GM12878 (cell line): Measurements from ENCODE around the gene NXPE2. TPM values are rescaled to one million over a fixed set of nuclear protein-coding genes. Genes with fewer than 3 reads are reported as not detected.

Experiments used
- ATAC-seq: fragments of 200-7000 bp; cut with Tn5 transposase; 3 replicates; pipeline ENCODE4 v1.9.1; 2020; ENCODE audit warnings: mild to moderate bottlenecking, moderate library complexity
- BruUV-seq: library from RNA; stranded (reverse); fragments of 400-500 nt; replicated peaks from 2 replicates; lab custom pipeline; 2021; lab: Mats Ljungman, UMichigan
- CTCF ChIA-PET: fragments of 300-600 bp; sonication (Branson Sonifier 250); formaldehyde crosslinking; extraction: SDS; loops from one replicate; lab custom pipeline; 2021; ENCODE audit warnings: inconsistent platforms; lab: Yijun Ruan, JAX
- POLR2A ChIA-PET: fragments of 350-600 bp; formaldehyde crosslinking; extraction: SDS; loops from one replicate; lab custom pipeline; 2021; ENCODE audit warnings: inconsistent platforms; lab: Charles Lee
- RAD21 ChIA-PET: fragments of 300-600 bp; sonication (Branson Sonifier 250); formaldehyde crosslinking; loops from one replicate; lab custom pipeline; 2023; ENCODE audit warnings: antibody characterized with exemption; ENCODE audit not compliant: unreplicated experiment; lab: Charles Lee
- SMC1A ChIA-PET: fragments of 300-600 bp; sonication (Branson Sonifier 250); formaldehyde crosslinking; loops from one replicate; lab custom pipeline; 2023; ENCODE audit not compliant: unreplicated experiment, uncharacterized antibody; lab: Charles Lee
- DNase-seq: peaks from one replicate; pipeline ENCODE4 v3.0.0-alpha.2; 2011; ENCODE audit warnings: low read depth, low spot score
- FAIRE-seq: peaks from 3 replicates; lab custom pipeline; 2011; peaks lifted over from hg19 to GRCh38; lab: Jason Lieb, UNC
- H2AFZ ChIP-seq: 2 replicates; pipeline ENCODE4 v1.6.0; 2011; ENCODE audit warnings: low read depth, low read length, control low read depth; ENCODE audit not compliant: control insufficient read depth
- H3K27ac ChIP-seq: 2 replicates; pipeline ENCODE4 v1.5.1; 2011; ENCODE audit warnings: control low read depth; ENCODE audit not compliant: control insufficient read depth, insufficient read depth
- H3K27me3 ChIP-seq, 2 experiments: replicated peaks in 1 of 2; 2 replicates each; pipeline versions ENCODE4 v1.6.0 to v1.6.1; 2011; ENCODE audit warnings: low read length in 1 of 2; ENCODE audit not compliant: control insufficient read depth in 2 of 2, insufficient read depth in 2 of 2
- H3K36me3 ChIP-seq, 2 experiments: 2 replicates each; pipeline ENCODE4 v1.5.1; 2011; ENCODE audit warnings: low read length in 1 of 2; ENCODE audit not compliant: control insufficient read depth in 2 of 2, insufficient read depth in 2 of 2
- H3K4me1 ChIP-seq: 2 replicates; pipeline ENCODE4 v1.6.1; 2011; ENCODE audit warnings: mild to moderate bottlenecking, low read length, moderate library complexity, mixed read lengths; ENCODE audit not compliant: control insufficient read depth, insufficient read depth
- H3K4me2 ChIP-seq: 2 replicates; pipeline ENCODE4 v1.6.0; 2011; ENCODE audit warnings: control low read depth; ENCODE audit not compliant: control insufficient read depth, insufficient read depth
- H3K4me3 ChIP-seq: fragments of 200-600 bp; sonication (generic); 2 replicates; pipeline ENCODE4 v1.5.1; 2016
- H3K79me2 ChIP-seq: 2 replicates; pipeline ENCODE4 v1.6.0; 2011; ENCODE audit warnings: low read length; ENCODE audit not compliant: control insufficient read depth, insufficient read depth
- H3K9ac ChIP-seq: 2 replicates; pipeline ENCODE4 v1.8.0; 2011; ENCODE audit warnings: low read length, control low read depth, mixed read lengths; ENCODE audit not compliant: control insufficient read depth, insufficient read depth
- H3K9me3 ChIP-seq: replicated peaks from 3 replicates; pipeline ENCODE4 v1.5.1; 2011; ENCODE audit warnings: mild to moderate bottlenecking, low read length; ENCODE audit not compliant: control insufficient read depth, insufficient read depth
- H4K20me1 ChIP-seq: 2 replicates; pipeline ENCODE4 v1.6.0; 2011; ENCODE audit not compliant: control insufficient read depth, insufficient read depth
- CHD1 ChIP-seq: IDR thresholded peaks from 2 replicates; pipeline ENCODE4 v1.6.1; 2012; ENCODE audit warnings: low read depth, low read length, improper control_type of control experiment
- E2F8 ChIP-seq: fragments of 450-650 bp; IDR thresholded peaks from 2 replicates; pipeline ENCODE4 v1.6.1; 2018; ENCODE audit warnings: mild to moderate bottlenecking, low read depth, moderate library complexity; ENCODE audit not compliant: partially characterized antibody
- GATAD2B ChIP-seq: fragments of 450-650 bp; conservative IDR thresholded peaks from 2 replicates; pipeline ENCODE4 v1.6.1; 2017; ENCODE audit warnings: low read depth, mild to moderate bottlenecking, moderate library complexity
- IRF3 ChIP-seq: fragments of 450-650 bp; IDR thresholded peaks from 2 replicates; pipeline ENCODE4 v1.6.1; 2014; ENCODE audit warnings: mild to moderate bottlenecking
- IRF5 ChIP-seq: fragments of 450-650 bp; IDR thresholded peaks from 2 replicates; pipeline ENCODE4 v1.6.1; 2017; ENCODE audit warnings: borderline replicate concordance
- KLF5 ChIP-seq: fragments of 450-650 bp; IDR thresholded peaks from 2 replicates; pipeline ENCODE4 v1.6.1; 2014; ENCODE audit warnings: mild to moderate bottlenecking; ENCODE audit not compliant: partially characterized antibody
- MLLT1 ChIP-seq: fragments of 450-650 bp; IDR thresholded peaks from 2 replicates; pipeline ENCODE4 v1.6.1; 2016; ENCODE audit warnings: mild to moderate bottlenecking
- MXI1 ChIP-seq: fragments of 150-350 bp; IDR thresholded peaks from 2 replicates; pipeline ENCODE4 v1.6.1; 2011; ENCODE audit warnings: low read depth, mild to moderate bottlenecking, inconsistent platforms, low read length, improper control_type of control experiment
- MYC ChIP-seq: IDR thresholded peaks from 2 replicates; pipeline ENCODE4 v1.6.1; 2011; ENCODE audit warnings: mild to moderate bottlenecking, low read length, moderate library complexity, inconsistent platforms; ENCODE audit not compliant: insufficient read depth, insufficient replicate concordance, insufficient read length, severe bottlenecking
- NFYA ChIP-seq: IDR thresholded peaks from 2 replicates; pipeline ENCODE4 v1.6.1; 2011; ENCODE audit warnings: low read depth, mild to moderate bottlenecking, low read length, improper control_type of control experiment, borderline replicate concordance
- SKIL ChIP-seq: fragments of 450-650 bp; IDR thresholded peaks from 2 replicates; pipeline ENCODE4 v1.6.1; 2017; ENCODE audit warnings: mild to moderate bottlenecking, low read depth, inconsistent platforms; ENCODE audit not compliant: poor library complexity, severe bottlenecking
- SP1 ChIP-seq: IDR thresholded peaks from one replicate; pipeline ENCODE4 v1.6.1; 2011; ENCODE audit warnings: low read depth, low read length
- ZBTB33 ChIP-seq: fragments of 450-650 bp; IDR thresholded peaks from 2 replicates; pipeline ENCODE4 v1.6.1; 2017; ENCODE audit warnings: mild to moderate bottlenecking
- WGBS: methylation state at CpG from one replicate; pipeline ENCODE4 v1.1.6; 2016; ENCODE audit warnings: low lambda C conversion rate; ENCODE audit not compliant: insufficient replicate concordance, insufficient coverage; ENCODE audit errors: missing lambda C conversion rate; 5-methylcytosine and 5-hydroxymethylcytosine counted together
- in situ Hi-C: fragments of 300-500 bp; cut with MboI; formaldehyde crosslinking; loops from 9 replicates; pipeline ENCODE4 v1.14.3; 2018; ENCODE audit warnings: mixed read lengths
- intact Hi-C: fragments of 100-400 bp; cut with micrococcal nuclease; formaldehyde crosslinking; loops from one replicate; pipeline ENCODE4 v1.14.2; 2022; ENCODE audit not compliant: unreplicated experiment
- polyA plus RNA-seq, 11 experiments: library from polyadenylated mRNA; depleted of rRNA in 4 of 11; unstranded in 6 of 11; stranded (reverse) in 5 of 11; fragments of >200 nt; fragmentation: Nextera tagmentation in 4 of 11; fragmentation: Illumina TruSeq in 1 of 11; extraction: Ambion mirVana in 4 of 11; extraction: Trizol in 1 of 11; gene quantifications; 1 replicate in 1 of 11; 2 replicates in 10 of 11; pipeline versions ENCODE4 v1.2.1 to v1.2.3, GENCODE V29; 2011 to 2016; ENCODE audit warnings: inconsistent platforms in 2 of 11, missing spikeins in 2 of 11, low read depth in 1 of 11
- total RNA-seq, 4 experiments: library from RNA; depleted of rRNA in 3 of 4; stranded (reverse); fragments of >200 nt in 3 of 4; fragmentation: Illumina TruSeq in 1 of 4; extraction: Trizol in 1 of 4; gene quantifications; 2 replicates each; pipeline versions ENCODE4 v1.2.1 to v1.2.3, GENCODE V29; 2013 to 2021

The NXPE2 gene
- total and polyA plus RNA-seq, 10 of the 15 experiments (the other 5 are each of a cell fraction or from before 2014, with no cell fraction given): not detected

- H3K4me3 ChIP-seq: no peak overlapping the region
- RAD21 ChIA-PET: no interaction called here
- CTCF ChIA-PET: no interaction called here
- intact Hi-C loops (no loop called here), in situ Hi-C loops (no loop called here)
- POLR2A ChIA-PET: no interaction called here
- H3K9ac ChIP-seq: no peak overlapping the region
- H4K20me1 ChIP-seq: no peaks in the 10 kb centered on the region
- no peak overlapping the region for H3K4me2 ChIP-seq
- 20% methylated on average over 5 of the region's 5 CpGs for WGBS
- no peaks in the 10 kb centered on the region for H3K4me1 ChIP-seq
- no peak overlapping the region for H3K27ac ChIP-seq
- FAIRE-seq: no peak
- no peaks in the 10 kb centered on the region for H3K9me3 ChIP-seq
- ATAC-seq: no peak
- no peak overlapping the region for H2AFZ ChIP-seq
- no TSS peak for BruUV-seq
- SMC1A ChIA-PET: no interaction called here
- H3K27me3 ChIP-seq: no peaks in the 10 kb centered on the region; a peak in 1 of 4 replicates
- no peaks in the 10 kb centered on the region for H3K79me2 ChIP-seq
- no peak for DNase-seq
- H3K36me3 ChIP-seq: no peaks in the 10 kb centered on the region
- TF ChIP-seq ZBTB33: no peak
- no peak for TF ChIP-seq IRF3
- no peak for TF ChIP-seq CHD1
- TF ChIP-seq E2F8: no peak
- no peak for TF ChIP-seq IRF5
- TF ChIP-seq SKIL: no peak
- no peak for TF ChIP-seq MYC
- no peak for TF ChIP-seq NFYA
- no peak for TF ChIP-seq MLLT1
- no peak for TF ChIP-seq KLF5
- TF ChIP-seq MXI1: no peak
- TF ChIP-seq SP1: no peak
- TF ChIP-seq GATAD2B: no peak
These were observed 41.2 kb downstream of the NXPE2 start for GRCh38 chr11:114719562-114719961.
